Measurements from ENCODE around the gene ATP5MC3. TPM values are rescaled to one million over a fixed set of nuclear protein-coding genes. Genes with fewer than 3 reads are reported as not detected.
A peak's percentile ranks its signal among the peaks of the same experiment; 100 is the strongest.

The ATP5MC3 gene
- total and polyA plus RNA-seq, 2 of the 13 experiments (the other 11 are each of a cell fraction or from before 2014, with no cell fraction given): 676 to 1,007 TPM

- Histone ChIP-seq H3K27me3 (ENCODE audit: control insufficient read depth in 1 of 2, insufficient read depth in 2 of 2, low read length in 2 of 2) (no peaks in the 10 kb centered on the region; a peak in 1 of 5 replicates), H3K27ac (ENCODE audit: extremely low read length, insufficient read depth, low read length) (peak within 1 kb of the TSS; percentile 99), H3K9me3 (ENCODE audit: low read length) (no peaks in the 10 kb centered on the region), H4K20me1 (ENCODE audit: insufficient read depth, low read length) (peaks cover 13% of the 10 kb centered on the region), H3K9ac (ENCODE audit: insufficient read depth, low read depth, low read length) (peak within 1 kb of the TSS; percentile 100), H3K4me1 (ENCODE audit: insufficient read depth, low read length) (peaks cover 38% of the 10 kb centered on the region), H3K4me2 (ENCODE audit: low read depth, low read length) (peak within 1 kb of the TSS; percentile 74), H3K36me3 (replicated peaks in 1 of 2; ENCODE audit: control insufficient read depth in 1 of 2, insufficient read depth in 2 of 2, low read length in 2 of 2) (no peaks in the 10 kb centered on the region), H3K79me2 (ENCODE audit: insufficient read depth, low read length) (peaks cover 57% of the 10 kb centered on the region), H2AFZ (ENCODE audit: low read length) (peak within 1 kb of the TSS; percentile 82), H3K4me3 (replicated peaks in 1 of 3; ENCODE audit: insufficient read depth in 1 of 3, low read depth in 2 of 3, low read length in 3 of 3) (peak within 1 kb of the TSS; percentile 84 to 100 (median 92))
- in situ Hi-C loops (cut with HindIII; ENCODE audit: extremely low pct_ligation_motif_present, low pct_unique_long_range_greater_than_20kb) (no loop called here), intact Hi-C loops (cut with micrococcal nuclease; ENCODE audit: unreplicated experiment) (loop anchor here (1.0 kb wide), 1 partner anchor 13 kb away; the partner anchor contains the start of gene ATP5MC3)
- DNase-seq (ENCODE audit: low spot score) (peak; percentile 100), FAIRE-seq (peak; percentile 74), ATAC-seq (peak; percentile 93)
- under 1% methylated on average over 53 of the region's 56 CpGs for WGBS (ENCODE audit: low lambda C conversion rate)
- TSS peak; percentile 74 for BruUV-seq (replicated peaks)
- CTCF ChIA-PET (ENCODE audit: low intra/inter-chr PET ratio, low total read pairs): no interaction called here
- POLR2A ChIA-PET: interaction anchor here (0.7 to 1.6 kb wide), 19 partner anchors 10 to 438 kb away, joined by 3 to 50 read pairs (median 4); partner anchors contain the start of gene ATP5MC3
- TF ChIP-seq ZNF225 (CRISPR knock-in tag; IDR thresholded peaks at IDR 0.05) (peak; percentile 92), ZNF224 (CRISPR knock-in tag; IDR thresholded peaks at IDR 0.05) (peak; percentile 54; the same call in 1 of the 2 replicates), SRY (CRISPR knock-in tag; IDR thresholded peaks at IDR 0.05) (0 out of 2 replicates have a peak, but pooled peaks have one; percentile 47), ZNF576 (CRISPR knock-in tag; IDR thresholded peaks at IDR 0.05) (no peak), KLF13 (CRISPR knock-in tag; IDR thresholded peaks at IDR 0.05) (peak; percentile 74; the same call in 1 of the 2 replicates), ZNF160 (CRISPR knock-in tag; IDR thresholded peaks at IDR 0.05) (peak; percentile 78), RNF219 (CRISPR knock-in tag; IDR thresholded peaks at IDR 0.05) (no peak), NCOA5 (CRISPR knock-in tag; IDR thresholded peaks at IDR 0.05) (no peak), ZNF878 (CRISPR knock-in tag; IDR thresholded peaks at IDR 0.05) (peak; percentile 92), ISX (CRISPR knock-in tag; conservative IDR thresholded peaks at IDR 0.05) (0 out of 2 replicates have a peak, but pooled peaks have one; percentile 66), KIAA2018 (CRISPR knock-in tag; IDR thresholded peaks at IDR 0.05; ENCODE audit: borderline replicate concordance) (no peak; the same call in none of the 2 replicates)
Measured at GRCh38 chr2:175167792-175168563, 13.5 kb downstream of the ATP5MC3 start, which contains the start of gene ATF2. Gene ATF2, minus strand, starts transcription at chr2:175168203. Its CDS starts 31,760 bp downstream, at chr2:175136443.
